H1 (cell line): ENCODE data around the gene RAPGEF1. TPM values are rescaled to one million over a fixed set of nuclear protein-coding genes. Genes with fewer than 3 reads are reported as not detected.

Source experiments
- BCL11A ChIP-seq, 2 experiments: IDR thresholded peaks; one replicate each; pipeline ENCODE4 v1.6.1; 2011; ENCODE audit warnings: low read depth in 2 of 2, low read length in 2 of 2, mild to moderate bottlenecking in 2 of 2
- CEBPB ChIP-seq: IDR thresholded peaks from 2 replicates; pipeline ENCODE4 v1.6.1; 2012; ENCODE audit warnings: low read depth, low read length
- GABPA ChIP-seq: IDR thresholded peaks from 2 replicates; pipeline ENCODE4 v1.6.1; 2011; ENCODE audit warnings: mild to moderate bottlenecking, low read length, moderate library complexity, borderline replicate concordance; ENCODE audit not compliant: insufficient read depth
- JUND ChIP-seq: IDR thresholded peaks from 2 replicates; pipeline ENCODE4 v1.6.1; 2011; ENCODE audit warnings: mild to moderate bottlenecking, improper control_type of control experiment, low read length
- SIX5 ChIP-seq: IDR thresholded peaks from 2 replicates; pipeline ENCODE4 v1.6.1; 2011; ENCODE audit warnings: mild to moderate bottlenecking, low read depth, low read length
- polyA plus RNA-seq, 7 experiments: library from polyadenylated mRNA; depleted of rRNA in 3 of 7; stranded (reverse) in 5 of 7; unstranded in 2 of 7; fragments of >200 nt in 5 of 7; fragments of 200-250 nt in 2 of 7; gene quantifications; 1 replicate in 5 of 7; 2 replicates in 1 of 7; 4 replicates in 1 of 7; pipeline versions ENCODE4 v1.2.1 to v1.2.3, GENCODE V29; 2011 to 2013; ENCODE audit warnings: missing spikeins in 2 of 7, mixed read lengths in 2 of 7
- total RNA-seq: library from RNA; stranded (reverse); fragmentation: NEBNext Ultra II Directional; extraction: Animal tissue kit (Norgen Biotek cat#: 25700); gene quantifications from 2 replicates; pipeline ENCODE4 v1.2.1, GENCODE V29; 2021
- TF ChIP-seq, protein P1 (sequence below): IDR thresholded peaks from 2 replicates; pipeline ENCODE4 v1.6.1; 2012; ENCODE audit warnings: low read length, inconsistent platforms

RAPGEF1 gene
- total and polyA plus RNA-seq, 2 of the 8 experiments (the other 6 are each of a cell fraction or from before 2014, with no cell fraction given), result 29.7 to 78.9 TPM

- no peak for TF ChIP-seq BCL11A (IDR thresholded peaks at IDR 0.05; ENCODE audit: low read depth in 2 of 2, low read length in 2 of 2)
- no peak for TF ChIP-seq GABPA
- TF ChIP-seq, protein P1, sequence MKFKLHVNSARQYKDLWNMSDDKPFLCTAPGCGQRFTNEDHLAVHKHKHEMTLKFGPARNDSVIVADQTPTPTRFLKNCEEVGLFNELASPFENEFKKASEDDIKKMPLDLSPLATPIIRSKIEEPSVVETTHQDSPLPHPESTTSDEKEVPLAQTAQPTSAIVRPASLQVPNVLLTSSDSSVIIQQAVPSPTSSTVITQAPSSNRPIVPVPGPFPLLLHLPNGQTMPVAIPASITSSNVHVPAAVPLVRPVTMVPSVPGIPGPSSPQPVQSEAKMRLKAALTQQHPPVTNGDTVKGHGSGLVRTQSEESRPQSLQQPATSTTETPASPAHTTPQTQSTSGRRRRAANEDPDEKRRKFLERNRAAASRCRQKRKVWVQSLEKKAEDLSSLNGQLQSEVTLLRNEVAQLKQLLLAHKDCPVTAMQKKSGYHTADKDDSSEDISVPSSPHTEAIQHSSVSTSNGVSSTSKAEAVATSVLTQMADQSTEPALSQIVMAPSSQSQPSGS, result no peak
- no peak for TF ChIP-seq SIX5
- TF ChIP-seq JUND, result no peak
- TF ChIP-seq CEBPB, result no peak
Measured at GRCh38 chr9:131669269-131670157, 70.4 kb downstream of the RAPGEF1 start (continued).
